ENCODE measurements around the gene ANKS1B.
"Not testable (repeated sequence)": the region's sequence is repeated elsewhere in the genome, so short reads cannot be mapped to it uniquely, and the experiment has no call there.

The ANKS1B gene

GRCh38 chr12:99249543-99249942 is 735.2 kb downstream of the ANKS1B start:
- no peak for DNase-seq

DNA sequence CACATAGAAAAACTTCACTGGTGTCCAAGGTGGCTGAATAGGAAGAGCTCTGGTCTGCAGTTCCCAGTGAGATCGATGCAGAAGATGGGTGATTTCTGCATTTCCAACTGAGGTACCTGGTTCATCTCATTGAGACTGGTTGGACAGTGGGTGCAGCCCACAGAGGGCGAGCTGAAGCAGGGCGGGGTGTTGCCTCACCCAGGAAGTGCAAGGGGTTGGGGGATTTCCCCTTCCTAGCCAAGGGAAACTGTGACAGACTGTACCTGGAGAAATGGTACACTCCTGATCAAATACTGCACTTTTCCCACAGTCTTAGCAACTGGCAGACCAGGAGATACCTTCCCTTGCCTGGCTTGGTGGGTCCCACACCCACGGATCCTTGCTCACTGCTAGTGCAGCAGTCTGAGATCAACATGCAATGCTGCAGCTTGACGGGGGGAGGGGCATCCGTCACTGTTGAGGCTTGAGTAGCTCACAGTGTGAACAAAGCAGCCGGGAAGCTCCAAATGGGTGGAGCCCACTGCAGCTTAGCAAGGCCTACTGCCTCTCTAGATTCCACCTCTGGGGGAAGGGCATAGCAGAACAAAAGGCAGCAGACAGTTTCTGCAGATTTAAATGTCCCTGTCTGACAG is 746.7 kb downstream of the ANKS1B start:
- not testable (repeated sequence) for DNase-seq

DNA sequence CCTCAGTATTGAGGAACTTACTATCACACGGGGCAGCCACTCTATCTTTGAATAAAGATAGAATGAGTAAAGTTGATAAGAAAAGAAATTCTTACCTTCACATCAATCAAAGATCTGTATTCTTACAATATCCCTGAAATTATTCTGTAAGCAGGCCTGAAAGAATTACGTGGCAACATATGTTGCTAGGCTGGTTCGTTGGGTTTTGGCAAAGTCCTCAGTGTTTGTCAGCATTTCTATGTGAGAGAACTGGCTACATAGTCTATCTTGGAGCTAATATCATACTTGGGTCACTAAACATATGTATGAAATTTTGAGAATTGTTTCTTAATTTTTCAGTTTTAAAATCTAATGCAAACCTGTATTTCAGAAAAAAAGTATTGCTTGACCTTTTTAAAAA is 749.4 kb downstream of the ANKS1B start:
- DNase-seq = no peak

- no peak for DNase-seq
These were observed 750.0 kb downstream of the ANKS1B start for GRCh38 chr12:99234702-99235101.

DNA sequence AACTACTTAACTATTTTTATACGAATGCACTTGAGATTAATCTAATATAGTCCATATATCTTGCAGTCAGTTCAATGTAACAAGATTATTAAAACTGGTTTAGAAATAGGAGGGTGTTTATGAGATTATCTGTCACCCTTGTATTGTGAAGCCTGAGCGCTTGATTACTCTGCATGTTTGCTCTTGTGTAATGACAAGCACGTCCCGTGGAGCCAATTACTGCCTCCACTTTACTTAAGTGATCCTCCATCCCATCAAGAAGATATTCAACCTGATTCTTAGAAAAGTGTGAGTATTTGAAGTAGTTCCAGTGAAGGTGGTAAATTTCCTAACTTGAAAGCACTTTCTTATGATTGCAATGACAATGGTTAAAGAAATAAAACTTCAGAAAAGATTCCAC is 752.4 kb downstream of the ANKS1B start:
- DNase-seq = peak; percentile 69

DNA sequence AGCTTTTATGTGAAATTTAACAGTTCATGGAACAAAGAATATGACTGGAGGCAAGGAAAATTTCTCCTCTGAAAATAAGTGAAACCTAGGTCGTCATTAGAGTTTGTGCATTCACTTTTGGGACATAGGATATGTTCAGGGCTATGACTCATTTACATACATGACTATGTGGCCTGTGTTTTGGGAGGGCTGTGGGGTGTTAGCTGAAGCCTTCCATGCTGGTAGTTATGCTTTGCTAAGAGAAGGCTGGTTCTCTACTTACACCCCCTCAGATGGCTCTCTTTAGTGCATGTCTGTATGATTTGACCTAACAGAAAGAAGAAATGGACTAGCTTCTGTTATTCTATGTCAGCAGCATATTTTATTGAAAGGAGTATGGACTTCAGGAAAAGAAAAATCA is 753.7 kb downstream of the ANKS1B start:
- no peak for DNase-seq

DNA sequence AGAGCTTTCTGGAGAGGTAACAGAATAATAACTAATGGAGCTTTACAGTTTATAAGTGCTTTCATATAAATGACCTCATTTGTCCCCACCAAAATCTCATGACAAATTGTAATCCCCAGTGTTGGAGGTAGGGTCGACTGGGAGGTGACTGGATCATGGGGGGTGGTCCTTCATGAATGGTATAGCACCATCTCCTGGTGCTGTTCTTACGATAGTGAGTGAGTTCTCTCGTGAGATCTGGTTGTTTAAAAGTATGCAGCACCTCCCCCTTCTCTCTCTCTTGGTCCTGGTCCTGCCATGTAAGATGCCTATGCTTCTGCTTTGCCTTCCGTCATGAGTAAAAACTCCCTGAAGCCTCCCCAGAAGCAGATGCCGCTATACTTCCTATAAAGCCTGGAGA is 760.5 kb downstream of the ANKS1B start:
- DNase-seq = no peak

- DNase-seq = no peak
These were observed 761.2 kb downstream of the ANKS1B start for GRCh38 chr12:99223579-99223978.

GRCh38 chr12:99213047-99213446 is 771.7 kb downstream of the ANKS1B start:
- no peak for DNase-seq

DNA sequence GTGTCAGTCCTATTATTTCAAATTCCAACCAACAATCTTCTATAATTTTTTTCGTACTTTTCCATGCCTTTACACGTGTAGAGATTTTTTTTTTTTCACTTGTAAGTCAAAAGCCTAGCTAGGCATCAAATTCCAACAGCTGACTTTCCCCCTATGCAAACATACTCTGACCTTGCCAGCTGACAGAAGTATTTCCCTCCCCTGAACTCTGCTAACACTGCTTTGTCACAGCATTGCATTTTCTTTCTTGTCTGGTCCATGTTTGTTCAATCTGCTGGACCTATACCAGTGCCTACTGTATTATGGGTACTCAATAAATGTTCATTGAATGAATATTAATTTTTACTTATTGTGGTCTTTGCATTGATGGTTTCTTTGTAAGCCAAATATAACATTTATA is 772.5 kb downstream of the ANKS1B start:
- no peak for DNase-seq

- no peak for DNase-seq
These were observed 779.6 kb downstream of the ANKS1B start for GRCh38 chr12:99205111-99205510.

- no peak for DNase-seq
These were observed 782.7 kb downstream of the ANKS1B start for GRCh38 chr12:99201906-99202645.

GRCh38 chr12:99200711-99201384 is 783.9 kb downstream of the ANKS1B start:
- DNase-seq = no peak

DNA sequence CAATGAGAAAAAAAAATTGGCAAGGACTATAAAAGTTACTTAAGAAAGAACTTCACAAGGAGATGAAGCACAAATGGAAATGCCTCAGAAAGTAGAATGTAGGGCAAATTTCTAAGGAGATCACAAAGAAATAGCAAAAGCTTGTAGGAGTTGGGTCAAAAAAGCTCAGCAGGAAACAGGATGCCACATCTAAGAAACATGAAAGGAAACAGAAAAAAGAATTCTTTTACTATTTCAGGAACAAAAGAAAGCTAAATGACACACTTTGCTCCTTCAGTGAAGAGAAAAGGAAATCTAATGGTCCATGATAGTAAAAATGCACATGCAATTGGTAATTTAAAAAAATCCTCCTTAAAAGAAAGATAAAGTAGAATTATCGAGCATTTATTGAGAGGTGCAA is 789.3 kb downstream of the ANKS1B start:
- DNase-seq = no peak

- no peak for DNase-seq
These were observed 792.2 kb downstream of the ANKS1B start for GRCh38 chr12:99192489-99192888.

- DNase-seq = no peak
These were observed 807.9 kb downstream of the ANKS1B start for GRCh38 chr12:99176871-99177270.

DNA sequence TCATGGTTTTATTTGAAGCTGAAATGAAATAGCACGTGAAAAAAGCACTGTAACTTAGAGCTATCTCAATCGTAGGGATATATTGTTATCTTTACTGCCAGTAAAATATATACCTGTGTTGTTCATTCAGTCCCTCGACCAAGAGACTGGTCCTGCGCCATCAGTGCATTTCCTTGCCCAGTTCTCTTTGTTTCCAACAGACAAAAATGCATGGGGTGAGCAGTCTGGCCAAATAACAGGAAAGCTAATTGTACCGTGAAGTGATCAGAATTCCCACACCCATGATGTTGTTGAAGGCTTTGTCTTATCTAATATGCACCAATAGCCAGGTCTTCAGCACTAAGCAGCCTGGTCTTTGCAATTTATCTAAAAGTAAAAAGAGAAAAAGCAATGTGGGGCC is 814.3 kb downstream of the ANKS1B start:
- no peak for DNase-seq

GRCh38 chr12:99170037-99170436 is 814.7 kb downstream of the ANKS1B start:
- no peak for DNase-seq

DNA sequence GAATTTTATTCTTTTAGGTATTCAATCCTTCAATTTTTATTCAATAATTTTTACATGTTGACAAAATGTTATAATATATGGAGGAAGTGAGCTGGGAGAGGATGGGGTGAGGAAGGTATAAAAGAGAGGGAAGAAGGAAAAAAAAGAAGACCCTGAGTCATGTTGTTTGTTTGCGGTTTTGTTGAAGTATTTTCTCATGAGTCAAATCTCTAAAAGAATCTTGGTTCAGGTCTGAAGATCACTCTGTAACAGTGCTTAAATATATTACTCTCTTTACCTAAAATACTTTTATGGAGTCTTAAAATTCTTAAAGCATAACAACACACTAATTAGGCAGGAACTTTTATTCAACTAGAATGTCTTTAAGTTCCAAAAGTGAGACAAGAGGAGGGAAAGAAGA is 826.8 kb downstream of the ANKS1B start:
- DNase-seq = no peak

DNA sequence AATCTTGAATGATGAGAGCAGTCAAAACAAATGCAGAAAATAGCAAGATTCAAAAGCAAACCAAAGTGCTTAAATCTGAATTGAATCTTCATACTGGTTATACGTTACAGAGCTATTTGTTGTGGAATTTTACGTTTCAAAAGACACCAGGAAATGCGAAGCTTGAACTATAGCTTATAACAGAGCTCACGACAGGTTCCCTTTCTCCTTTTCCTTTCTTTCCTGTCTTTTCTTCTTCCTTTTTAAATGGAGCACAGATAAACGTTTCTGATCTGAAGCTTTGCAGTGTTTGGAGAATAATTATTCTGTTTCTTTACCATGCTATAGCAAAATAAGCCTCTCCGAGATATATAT is 829.8 kb downstream of the ANKS1B start:
- DNase-seq = no peak

- no peak for DNase-seq
These were observed 830.3 kb downstream of the ANKS1B start for GRCh38 chr12:99154216-99154982.

DNA sequence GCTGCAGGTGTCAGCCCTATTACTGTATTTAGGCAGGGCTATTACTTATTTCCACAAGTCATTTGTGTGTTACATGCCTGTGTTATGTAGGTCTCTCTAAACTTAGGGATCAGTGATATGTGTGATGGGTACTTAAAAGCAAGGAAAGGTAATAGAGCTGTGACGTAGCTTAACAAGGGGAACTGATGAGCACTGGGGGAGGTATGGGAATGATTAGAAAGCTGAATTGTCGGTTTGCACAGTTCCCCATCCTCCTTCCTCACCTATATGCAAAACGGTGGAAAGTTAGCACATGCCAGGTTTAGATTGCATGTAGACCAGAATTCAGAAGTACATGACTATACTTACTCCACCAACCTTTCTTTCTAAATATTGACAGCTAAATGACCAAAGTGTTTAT is 831.4 kb downstream of the ANKS1B start:
- DNase-seq = no peak

- DNase-seq = no peak
These were observed 832.4 kb downstream of the ANKS1B start for GRCh38 chr12:99152337-99152736.

DNA sequence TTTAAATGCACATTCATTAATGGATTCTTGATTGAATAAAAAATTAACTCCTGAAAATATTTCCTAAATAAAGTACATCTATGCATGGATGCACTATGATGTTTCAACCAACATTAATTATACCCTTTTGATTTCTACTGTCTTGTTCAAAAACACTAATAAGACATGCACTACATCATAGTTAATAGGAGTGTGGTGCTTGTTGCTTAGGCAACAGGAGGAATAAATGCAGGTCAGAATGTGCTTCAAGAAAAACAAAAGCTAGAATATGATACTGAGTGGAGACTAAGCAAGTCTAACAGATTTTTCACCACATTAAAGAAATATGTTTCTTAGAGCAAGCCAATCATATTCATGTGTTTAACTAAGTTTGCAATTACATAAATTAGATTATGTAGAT is 833.0 kb downstream of the ANKS1B start:
- peak; percentile 10 for DNase-seq
